GM18873 (cell line): ENCODE measurements around the gene VPS26A.
A peak's percentile ranks its signal among the peaks of the same experiment; 100 is the strongest.

Experiments
- ATAC-seq: cut with Tn5 transposase; IDR thresholded peaks from one replicate; pipeline ENCODE4 v1.9.1; 2021; ENCODE audit warnings: mild to moderate bottlenecking, moderate library complexity, moderate number of reproducible peaks; ENCODE audit not compliant: unreplicated experiment, low FRiP score

Gene VPS26A

GRCh38 chr10:69123747-69124562, at the start of gene VPS26A:
TSS of gene VPS26A (plus strand) at chr10:69124178. CDS start at chr10:69124278, 100 bp downstream.
- peak; percentile 61 for ATAC-seq

DNA sequence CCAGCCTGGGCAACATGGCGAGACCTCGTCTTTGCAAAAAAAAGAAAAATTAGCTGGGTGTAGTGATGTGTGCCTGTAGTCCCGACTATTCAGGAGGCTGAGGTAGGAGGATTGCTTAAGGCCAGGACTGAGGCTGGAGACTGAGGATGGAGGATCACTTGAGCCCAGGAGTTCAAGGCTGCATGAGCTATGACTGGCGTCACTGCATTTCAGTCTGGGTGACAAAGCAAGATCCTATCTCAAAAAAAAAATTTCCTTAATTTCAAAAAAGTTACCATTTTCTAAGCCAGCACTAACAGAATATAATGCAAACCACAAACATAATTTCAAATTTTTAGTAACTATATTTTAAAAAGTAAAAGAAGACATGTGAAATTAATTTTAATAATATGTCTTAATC, 49.4 kb upstream of the VPS26A start:
- no peak for ATAC-seq

DNA sequence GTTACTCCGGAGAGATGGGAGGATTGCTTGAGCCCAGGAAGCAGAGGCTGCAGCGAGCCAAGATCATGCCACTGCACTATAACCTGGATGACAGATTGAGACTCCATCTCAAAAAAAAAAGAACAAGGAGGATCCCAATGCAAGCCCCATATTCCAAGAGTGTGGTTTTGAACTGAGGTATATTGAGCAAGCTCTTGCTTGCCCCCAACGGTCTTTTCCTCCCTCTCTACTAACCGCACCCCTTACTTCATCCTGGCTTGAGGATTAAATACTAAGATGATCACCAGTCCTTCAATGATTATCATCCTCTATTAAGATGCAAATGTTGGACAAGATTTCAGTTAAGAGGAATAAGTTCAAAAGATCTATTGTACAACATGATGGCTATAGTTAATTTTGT, 48.5 kb upstream of the VPS26A start:
- no peak for ATAC-seq

DNA sequence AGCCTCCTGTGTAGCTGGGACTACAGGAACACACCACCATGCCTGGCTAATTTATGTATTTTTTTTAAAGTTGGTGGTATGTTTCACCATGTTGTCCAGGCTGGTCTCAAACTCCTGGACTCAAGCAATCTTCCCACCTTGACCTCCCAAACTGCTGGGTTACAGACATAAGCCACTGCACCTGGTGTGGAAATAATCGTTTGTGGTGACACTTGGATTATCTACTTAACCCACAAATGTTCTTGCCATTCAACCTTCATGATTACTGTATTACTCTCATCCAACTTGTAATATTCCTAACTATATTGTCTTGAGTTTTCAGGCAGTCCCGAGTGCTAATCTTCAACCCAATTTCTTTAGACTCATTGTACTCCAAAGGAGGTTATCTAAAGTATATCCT, 45.7 kb upstream of the VPS26A start:
- ATAC-seq, result no peak

GRCh38 chr10:69080226-69080625, 43.8 kb upstream of the VPS26A start:
- no peak for ATAC-seq

DNA sequence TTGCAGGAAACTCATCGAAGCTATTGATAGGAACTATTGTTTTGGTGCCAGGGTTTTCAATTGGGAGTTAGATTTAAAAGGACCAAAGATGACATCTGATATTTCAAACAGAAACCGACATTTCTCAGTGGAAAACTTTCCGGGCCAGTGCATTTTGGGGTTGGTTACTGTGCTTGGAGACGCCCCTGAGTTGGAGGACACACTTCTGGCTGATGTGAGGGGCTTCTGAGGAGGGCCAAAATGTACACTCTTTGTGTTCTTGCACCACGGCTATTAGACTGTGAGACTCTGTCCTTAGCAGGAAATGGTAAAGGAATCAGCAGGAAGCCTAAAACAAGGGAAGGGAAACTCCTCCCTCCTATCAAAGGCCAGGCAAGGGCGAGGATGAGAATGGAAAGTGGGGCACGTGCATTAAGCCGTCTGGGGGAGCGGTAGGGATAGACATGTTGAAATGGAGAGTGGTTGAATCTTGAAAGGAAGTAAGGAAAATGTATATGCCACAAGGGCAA, 37.9 kb upstream of the VPS26A start:
- no peak for ATAC-seq

- ATAC-seq, result peak; percentile 53
Measured at GRCh38 chr10:69087590-69088470, 36.1 kb upstream of the VPS26A start, which contains the start of gene SRGN. TSS of gene SRGN (plus strand) at chr10:69088103. CDS start at chr10:69088158, 55 bp downstream.

DNA sequence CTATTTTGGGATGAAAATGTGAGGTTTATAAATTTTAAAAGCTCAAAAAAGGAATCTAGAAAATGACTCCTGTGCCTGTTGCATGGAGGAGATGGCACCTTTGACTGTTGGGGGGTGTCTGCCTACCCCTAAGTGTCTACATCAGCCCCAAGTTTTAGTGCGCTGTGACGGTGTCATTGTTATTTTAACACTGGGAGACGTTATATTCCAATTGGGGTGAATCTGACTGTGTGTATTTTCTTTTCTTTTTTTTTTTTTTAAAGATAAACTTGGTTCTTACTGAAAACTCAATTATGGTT, 35.6 kb upstream of the VPS26A start:
- ATAC-seq, result no peak

GRCh38 chr10:69088801-69089501, 35.0 kb upstream of the VPS26A start:
- ATAC-seq, result no peak

DNA sequence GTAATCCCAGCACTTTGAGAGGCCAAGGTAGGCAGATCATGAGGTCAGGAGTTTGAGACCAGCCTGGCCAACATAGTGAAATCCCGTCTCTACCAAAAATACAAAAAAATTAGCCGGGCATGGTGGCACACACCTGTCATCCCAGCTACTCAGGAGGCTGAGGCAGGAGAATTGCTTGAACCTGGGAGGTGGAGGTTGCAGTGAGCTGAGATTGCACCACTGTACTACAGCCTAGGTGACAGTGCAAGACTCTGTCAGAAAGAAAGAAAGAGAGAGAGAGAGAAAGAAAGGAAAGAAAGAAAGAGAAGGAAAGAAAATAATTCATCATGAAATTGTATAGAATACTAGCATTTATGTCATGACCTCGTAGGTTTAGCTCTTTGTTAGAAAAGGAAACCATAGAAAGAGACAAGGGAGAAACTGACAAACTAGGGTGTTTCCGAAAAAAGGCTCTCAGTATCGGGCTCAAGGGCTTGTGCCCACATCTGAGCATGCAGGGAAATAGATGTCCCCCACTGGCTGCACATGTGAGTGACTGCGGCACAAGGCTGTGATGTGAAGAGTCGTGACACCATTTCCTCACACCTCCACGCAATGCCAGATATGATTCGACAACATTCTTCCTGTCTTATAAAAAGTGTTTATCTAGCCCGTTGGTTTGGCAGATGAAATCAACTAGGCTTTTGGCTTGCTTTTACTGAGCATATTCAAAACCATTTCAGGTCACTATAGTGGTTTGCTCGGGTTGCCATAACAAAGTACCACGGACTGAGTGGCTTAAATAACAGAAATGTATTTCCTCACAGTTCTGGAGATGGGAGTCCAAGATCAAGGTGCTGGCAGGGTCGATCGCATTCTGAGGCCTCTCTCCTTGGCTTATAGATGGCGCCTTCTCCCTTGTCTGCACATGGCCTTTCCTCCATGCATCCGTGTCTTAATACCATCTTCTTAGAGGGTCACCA, 34.1 kb upstream of the VPS26A start:
- ATAC-seq, result no peak

GRCh38 chr10:69090685-69091084, 33.3 kb upstream of the VPS26A start:
- ATAC-seq, result no peak

DNA sequence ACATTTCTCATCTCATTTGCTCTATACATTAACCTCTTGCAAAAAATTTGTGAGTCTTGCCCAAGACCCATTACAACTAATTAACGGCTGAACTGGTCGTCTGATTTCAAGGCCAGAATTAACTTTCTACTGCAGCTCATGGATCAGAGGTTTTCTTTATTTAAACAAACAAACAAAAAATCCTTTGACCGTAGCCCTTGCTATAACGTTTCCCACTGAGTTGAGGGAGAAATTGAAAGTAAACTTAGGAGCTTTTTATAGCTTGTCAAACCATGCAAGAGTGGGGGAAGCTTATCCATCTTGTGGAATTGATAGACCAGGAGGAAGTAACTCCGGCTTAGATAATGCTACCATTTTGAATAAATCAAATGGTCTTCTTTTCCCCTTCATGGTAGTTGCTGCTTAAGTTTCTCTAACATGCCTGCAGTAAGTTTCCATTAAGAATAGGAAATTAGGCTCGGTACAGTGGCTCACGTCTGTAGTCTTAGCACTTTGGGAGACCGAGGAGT, 32.8 kb upstream of the VPS26A start:
- no peak for ATAC-seq

- ATAC-seq, result no peak
Measured at GRCh38 chr10:69092959-69093850, 30.8 kb upstream of the VPS26A start.

- no peak for ATAC-seq
Measured at GRCh38 chr10:69093933-69094332, 30.0 kb upstream of the VPS26A start.

DNA sequence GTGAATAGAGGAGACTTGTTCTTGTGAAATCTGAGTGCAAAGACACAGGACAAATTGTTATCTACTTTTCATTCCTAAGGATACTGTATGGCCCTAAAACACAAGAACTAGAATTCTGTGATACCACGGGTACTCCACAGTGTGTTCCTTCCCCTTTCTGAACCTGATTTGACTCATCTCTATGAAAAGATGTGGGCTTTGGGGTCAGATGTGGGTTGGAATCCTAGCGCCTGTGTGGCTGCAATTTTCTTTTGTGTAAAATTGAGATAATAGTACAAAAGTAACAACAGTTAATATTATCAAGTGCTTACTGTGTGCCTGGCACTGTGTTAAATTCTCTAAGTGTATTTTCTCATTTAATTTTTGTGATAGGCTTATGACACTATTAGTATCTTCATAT, 27.9 kb upstream of the VPS26A start:
- no peak for ATAC-seq

GRCh38 chr10:69097729-69098128, 26.2 kb upstream of the VPS26A start:
- no peak for ATAC-seq

DNA sequence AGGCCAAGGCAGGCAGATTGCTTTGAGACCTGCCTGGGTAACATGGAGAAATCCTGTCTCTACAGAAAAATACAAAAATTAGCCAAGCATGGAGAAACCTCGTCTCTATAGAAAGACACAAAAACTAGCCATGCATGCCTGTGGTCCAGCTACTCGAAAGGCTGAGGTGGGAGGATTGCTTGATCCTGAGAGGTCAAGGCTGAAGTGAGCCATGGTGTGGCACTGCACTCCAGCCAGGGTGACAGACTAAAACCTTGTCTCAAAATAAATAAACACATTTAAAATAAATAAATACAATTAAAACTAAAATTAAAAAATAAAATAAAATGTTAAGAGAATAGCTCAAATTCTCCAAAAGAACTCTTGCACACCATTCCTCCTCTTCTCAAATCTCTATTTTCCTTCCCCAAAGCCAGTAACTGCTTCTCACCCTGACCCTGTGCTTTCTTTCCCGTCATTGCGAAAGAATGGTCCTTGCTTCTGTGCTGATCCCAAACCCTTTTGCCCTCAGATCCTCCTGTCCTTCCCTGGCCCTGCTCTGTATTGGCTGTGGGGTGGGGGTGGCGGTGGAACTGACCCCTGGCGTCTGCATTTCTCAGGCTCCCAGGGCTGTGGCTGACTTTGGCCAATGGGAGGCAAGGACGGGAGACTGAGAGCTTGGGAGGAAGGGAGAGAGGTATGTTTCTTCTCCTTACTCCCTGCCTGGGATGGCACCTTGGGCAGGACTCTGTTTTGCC, 23.7 kb upstream of the VPS26A start:
- ATAC-seq, result no peak
